Lower leg skin (tissue), 3 donors: ENCODE results near the gene TMEM272.

ENCODE experiments used
- POLR2A ChIP-seq, 2 donors: fragments of 450-650 bp; IDR thresholded peaks; one replicate each; pipeline ENCODE4 v1.6.1; 2016 to 2017; ENCODE audit warnings: antibody characterized with exemption in 2 of 2, mild to moderate bottlenecking in 1 of 2, moderate library complexity in 1 of 2
- TF ChIP-seq, protein P1 (sequence below), 3 donors: fragments of 450-650 bp; IDR thresholded peaks; one replicate each; pipeline ENCODE4 v1.5.1; 2016; ENCODE audit warnings: antibody characterized with exemption in 3 of 3, mild to moderate bottlenecking in 3 of 3, moderate library complexity in 2 of 3

DNA sequence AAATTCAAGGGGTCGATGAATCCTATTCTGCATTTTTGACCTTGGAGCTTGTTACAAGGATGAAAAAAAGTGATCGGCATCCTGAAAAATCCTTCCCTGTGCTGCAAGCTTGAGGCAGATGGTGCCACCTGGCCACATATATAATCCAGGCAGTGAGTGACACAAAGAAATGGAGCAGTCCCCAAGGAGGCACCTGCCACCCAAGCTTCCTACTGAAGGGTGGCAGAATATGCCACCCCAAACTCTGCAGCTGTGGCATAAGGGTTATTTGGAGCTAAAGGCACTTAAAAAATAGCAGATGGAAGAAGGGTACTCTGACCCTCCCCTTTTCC lies 15.4 kb downstream of the TMEM272 start:
- TF ChIP-seq, protein P1, sequence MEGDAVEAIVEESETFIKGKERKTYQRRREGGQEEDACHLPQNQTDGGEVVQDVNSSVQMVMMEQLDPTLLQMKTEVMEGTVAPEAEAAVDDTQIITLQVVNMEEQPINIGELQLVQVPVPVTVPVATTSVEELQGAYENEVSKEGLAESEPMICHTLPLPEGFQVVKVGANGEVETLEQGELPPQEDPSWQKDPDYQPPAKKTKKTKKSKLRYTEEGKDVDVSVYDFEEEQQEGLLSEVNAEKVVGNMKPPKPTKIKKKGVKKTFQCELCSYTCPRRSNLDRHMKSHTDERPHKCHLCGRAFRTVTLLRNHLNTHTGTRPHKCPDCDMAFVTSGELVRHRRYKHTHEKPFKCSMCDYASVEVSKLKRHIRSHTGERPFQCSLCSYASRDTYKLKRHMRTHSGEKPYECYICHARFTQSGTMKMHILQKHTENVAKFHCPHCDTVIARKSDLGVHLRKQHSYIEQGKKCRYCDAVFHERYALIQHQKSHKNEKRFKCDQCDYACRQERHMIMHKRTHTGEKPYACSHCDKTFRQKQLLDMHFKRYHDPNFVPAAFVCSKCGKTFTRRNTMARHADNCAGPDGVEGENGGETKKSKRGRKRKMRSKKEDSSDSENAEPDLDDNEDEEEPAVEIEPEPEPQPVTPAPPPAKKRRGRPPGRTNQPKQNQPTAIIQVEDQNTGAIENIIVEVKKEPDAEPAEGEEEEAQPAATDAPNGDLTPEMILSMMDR (IDR thresholded peaks at IDR 0.05) = no peak
- TF ChIP-seq POLR2A (IDR thresholded peaks at IDR 0.05) = no peak
